ENCODE measurements around the gene CEP41. TPM values are rescaled to one million over a fixed set of nuclear protein-coding genes. Genes with fewer than 3 reads are reported as not detected.

The CEP41 gene
- total and polyA plus RNA-seq, 2 experiments from 2014 or later = 17.4 to 25.0 TPM

DNA sequence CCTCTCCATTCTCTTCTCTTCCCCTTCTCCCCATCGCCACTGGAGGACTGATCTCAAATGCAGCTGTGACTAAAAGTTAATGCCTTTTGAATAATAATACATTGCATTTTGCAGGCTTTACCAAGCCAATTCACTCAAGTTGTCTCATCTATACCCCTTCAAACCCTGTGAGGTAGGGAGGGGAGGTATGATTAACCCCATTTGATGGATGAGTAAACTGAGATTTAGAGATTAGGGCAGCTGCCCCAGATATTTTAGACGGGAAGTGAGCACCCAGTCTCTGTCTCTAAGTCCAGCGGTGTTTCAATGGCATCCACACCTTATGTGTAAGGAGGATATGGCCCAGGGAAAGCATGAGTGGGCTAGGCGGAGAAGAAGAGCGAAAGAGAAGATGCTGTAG, 95.1 kb downstream of the CEP41 start:
- H2AFZ ChIP-seq = no peak overlapping the region; the same call in 1 of the 2 replicates
- Mint-ChIP-seq H3K9me3 (0 out of 3 replicates have a peak, but pooled peaks cover 3% of the 10 kb centered on the region), H3K27me3 (ENCODE audit: insufficient read depth, low read depth, poor library complexity) (peaks cover 14% of the 10 kb centered on the region), H3K27ac (no peak overlapping the region), H3K36me3 (ENCODE audit: low read depth) (no peaks in the 10 kb centered on the region; the same call in 2 of the 3 replicates), H3K4me3 (no peak overlapping the region; the same call in 2 of the 3 replicates), H3K4me1 (peaks cover 20% of the 10 kb centered on the region)
- H3K4me3 ChIP-seq = 0 out of 2 replicates have a peak overlapping the region, but pooled peaks have one; percentile 17
- ATAC-seq (no peak), DNase-seq (ENCODE audit: low spot score) (no peak)
- no peaks in the 10 kb centered on the region for H4K20me1 ChIP-seq (replicated peaks; ENCODE audit: insufficient read depth)
- H3K27me3 ChIP-seq (ENCODE audit: insufficient read depth) = no peaks in the 10 kb centered on the region
- H3K4me2 ChIP-seq = peak overlapping the region; percentile 56
- no peak for TF ChIP-seq ZNF331 (CRISPR knock-in tag; IDR thresholded peaks at IDR 0.05; ENCODE audit: low read depth)
- no peak for TF ChIP-seq ETS1 (IDR thresholded peaks at IDR 0.05)
- TF ChIP-seq, protein P1, sequence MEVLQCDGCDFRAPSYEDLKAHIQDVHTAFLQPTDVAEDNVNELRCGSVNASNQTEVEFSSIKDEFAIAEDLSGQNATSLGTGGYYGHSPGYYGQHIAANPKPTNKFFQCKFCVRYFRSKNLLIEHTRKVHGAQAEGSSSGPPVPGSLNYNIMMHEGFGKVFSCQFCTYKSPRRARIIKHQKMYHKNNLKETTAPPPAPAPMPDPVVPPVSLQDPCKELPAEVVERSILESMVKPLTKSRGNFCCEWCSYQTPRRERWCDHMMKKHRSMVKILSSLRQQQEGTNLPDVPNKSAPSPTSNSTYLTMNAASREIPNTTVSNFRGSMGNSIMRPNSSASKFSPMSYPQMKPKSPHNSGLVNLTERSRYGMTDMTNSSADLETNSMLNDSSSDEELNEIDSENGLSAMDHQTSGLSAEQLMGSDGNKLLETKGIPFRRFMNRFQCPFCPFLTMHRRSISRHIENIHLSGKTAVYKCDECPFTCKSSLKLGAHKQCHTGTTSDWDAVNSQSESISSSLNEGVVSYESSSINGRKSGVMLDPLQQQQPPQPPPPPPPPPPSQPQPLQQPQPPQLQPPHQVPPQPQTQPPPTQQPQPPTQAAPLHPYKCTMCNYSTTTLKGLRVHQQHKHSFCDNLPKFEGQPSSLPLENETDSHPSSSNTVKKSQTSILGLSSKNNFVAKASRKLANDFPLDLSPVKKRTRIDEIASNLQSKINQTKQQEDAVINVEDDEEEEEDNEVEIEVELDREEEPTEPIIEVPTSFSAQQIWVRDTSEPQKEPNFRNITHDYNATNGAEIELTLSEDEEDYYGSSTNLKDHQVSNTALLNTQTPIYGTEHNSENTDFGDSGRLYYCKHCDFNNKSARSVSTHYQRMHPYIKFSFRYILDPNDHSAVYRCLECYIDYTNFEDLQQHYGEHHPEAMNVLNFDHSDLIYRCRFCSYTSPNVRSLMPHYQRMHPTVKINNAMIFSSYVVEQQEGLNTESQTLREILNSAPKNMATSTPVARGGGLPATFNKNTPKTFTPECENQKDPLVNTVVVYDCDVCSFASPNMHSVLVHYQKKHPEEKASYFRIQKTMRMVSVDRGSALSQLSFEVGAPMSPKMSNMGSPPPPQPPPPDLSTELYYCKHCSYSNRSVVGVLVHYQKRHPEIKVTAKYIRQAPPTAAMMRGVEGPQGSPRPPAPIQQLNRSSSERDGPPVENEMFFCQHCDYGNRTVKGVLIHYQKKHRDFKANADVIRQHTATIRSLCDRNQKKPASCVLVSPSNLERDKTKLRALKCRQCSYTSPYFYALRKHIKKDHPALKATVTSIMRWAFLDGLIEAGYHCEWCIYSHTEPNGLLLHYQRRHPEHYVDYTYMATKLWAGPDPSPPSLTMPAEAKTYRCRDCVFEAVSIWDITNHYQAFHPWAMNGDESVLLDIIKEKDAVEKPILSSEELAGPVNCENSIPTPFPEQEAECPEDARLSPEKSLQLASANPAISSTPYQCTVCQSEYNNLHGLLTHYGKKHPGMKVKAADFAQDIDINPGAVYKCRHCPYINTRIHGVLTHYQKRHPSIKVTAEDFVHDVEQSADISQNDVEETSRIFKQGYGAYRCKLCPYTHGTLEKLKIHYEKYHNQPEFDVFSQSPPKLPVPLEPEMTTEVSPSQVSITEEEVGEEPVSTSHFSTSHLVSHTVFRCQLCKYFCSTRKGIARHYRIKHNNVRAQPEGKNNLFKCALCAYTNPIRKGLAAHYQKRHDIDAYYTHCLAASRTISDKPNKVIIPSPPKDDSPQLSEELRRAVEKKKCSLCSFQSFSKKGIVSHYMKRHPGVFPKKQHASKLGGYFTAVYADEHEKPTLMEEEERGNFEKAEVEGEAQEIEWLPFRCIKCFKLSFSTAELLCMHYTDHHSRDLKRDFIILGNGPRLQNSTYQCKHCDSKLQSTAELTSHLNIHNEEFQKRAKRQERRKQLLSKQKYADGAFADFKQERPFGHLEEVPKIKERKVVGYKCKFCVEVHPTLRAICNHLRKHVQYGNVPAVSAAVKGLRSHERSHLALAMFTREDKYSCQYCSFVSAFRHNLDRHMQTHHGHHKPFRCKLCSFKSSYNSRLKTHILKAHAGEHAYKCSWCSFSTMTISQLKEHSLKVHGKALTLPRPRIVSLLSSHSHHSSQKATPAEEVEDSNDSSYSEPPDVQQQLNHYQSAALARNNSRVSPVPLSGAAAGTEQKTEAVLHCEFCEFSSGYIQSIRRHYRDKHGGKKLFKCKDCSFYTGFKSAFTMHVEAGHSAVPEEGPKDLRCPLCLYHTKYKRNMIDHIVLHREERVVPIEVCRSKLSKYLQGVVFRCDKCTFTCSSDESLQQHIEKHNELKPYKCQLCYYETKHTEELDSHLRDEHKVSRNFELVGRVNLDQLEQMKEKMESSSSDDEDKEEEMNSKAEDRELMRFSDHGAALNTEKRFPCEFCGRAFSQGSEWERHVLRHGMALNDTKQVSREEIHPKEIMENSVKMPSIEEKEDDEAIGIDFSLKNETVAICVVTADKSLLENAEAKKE (CRISPR knock-in tag; IDR thresholded peaks at IDR 0.05) = no peak
- H3F3A ChIP-seq (replicated peaks; ENCODE audit: low read depth) = no peaks in the 10 kb centered on the region
- no peak overlapping the region for H3K27ac ChIP-seq (ENCODE audit: low read depth)
- no peaks in the 10 kb centered on the region for H3K79me2 ChIP-seq (replicated peaks; ENCODE audit: insufficient read depth)
- peaks cover 6% of the 10 kb centered on the region; the same call in 1 of the 2 replicates for H3K9me2 ChIP-seq (ENCODE audit: insufficient read depth)
- H3K36me3 ChIP-seq (ENCODE audit: insufficient read depth) = no peaks in the 10 kb centered on the region
- peaks cover 15% of the 10 kb centered on the region for H3K4me1 ChIP-seq (ENCODE audit: insufficient read depth)

DNA sequence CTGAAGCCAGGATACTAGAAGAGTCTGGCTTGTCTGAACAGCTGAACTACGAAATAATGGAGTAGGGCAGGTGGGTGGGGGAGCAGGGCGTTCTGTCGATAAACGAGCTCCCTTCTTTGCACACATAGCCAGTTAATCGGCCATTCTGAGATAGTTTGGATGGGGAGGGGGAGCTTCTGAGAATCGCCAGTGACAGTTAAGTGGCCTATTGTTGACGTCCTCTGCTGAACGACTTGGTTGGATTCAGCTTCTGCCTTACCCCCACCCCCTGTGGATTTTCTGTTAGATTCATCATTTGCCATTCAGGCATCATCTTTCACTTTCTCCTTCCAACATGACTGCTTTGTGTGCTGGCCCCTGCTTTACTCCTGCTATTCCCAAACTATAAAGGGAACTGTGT, 95.7 kb downstream of the CEP41 start:
- H3K9me2 ChIP-seq (ENCODE audit: insufficient read depth) = peaks cover 10% of the 10 kb centered on the region; the same call in 1 of the 2 replicates
- H2AFZ ChIP-seq = peak overlapping the region; percentile 67; the same call in 1 of the 2 replicates
- no peak for TF ChIP-seq ZNF114 (CRISPR knock-in tag; IDR thresholded peaks at IDR 0.05)
- H3K4me1 Mint-ChIP-seq = peaks cover 16% of the 10 kb centered on the region
- H3K27ac Mint-ChIP-seq = no peak overlapping the region
- H3K27me3 Mint-ChIP-seq (ENCODE audit: insufficient read depth, low read depth, poor library complexity) = peaks cover 13% of the 10 kb centered on the region
- peak; percentile 34 for DNase-seq (ENCODE audit: low spot score)
- peak overlapping the region; percentile 56 for H3K4me2 ChIP-seq
- peak; percentile 51 for ATAC-seq
- no peaks in the 10 kb centered on the region for H3K27me3 ChIP-seq (ENCODE audit: insufficient read depth)
- 0 out of 2 replicates have a peak overlapping the region, but pooled peaks have one; percentile 17 for H3K4me3 ChIP-seq
- H3K79me2 ChIP-seq (replicated peaks; ENCODE audit: insufficient read depth) = no peaks in the 10 kb centered on the region
- no peaks in the 10 kb centered on the region for H4K20me1 ChIP-seq (replicated peaks; ENCODE audit: insufficient read depth)
- H3K4me3 Mint-ChIP-seq = 0 out of 3 replicates have a peak overlapping the region, but pooled peaks have one; percentile 14
- no peak overlapping the region for H3K27ac ChIP-seq (ENCODE audit: low read depth)
- peaks cover 15% of the 10 kb centered on the region for H3K4me1 ChIP-seq (ENCODE audit: insufficient read depth)
- H3K36me3 ChIP-seq (ENCODE audit: insufficient read depth) = no peaks in the 10 kb centered on the region
- H3K36me3 Mint-ChIP-seq (ENCODE audit: low read depth) = no peaks in the 10 kb centered on the region; the same call in 2 of the 3 replicates
- H3F3A ChIP-seq (replicated peaks; ENCODE audit: low read depth) = no peaks in the 10 kb centered on the region
- H3K9me3 Mint-ChIP-seq = 0 out of 3 replicates have a peak, but pooled peaks cover 3% of the 10 kb centered on the region

Measured in GM23338 (cell line).